D341Med (cell line): ENCODE data around the gene GRHL1.

Experiments
- DNase-seq: peaks from one replicate; pipeline ENCODE4 v3.0.0; 2012; ENCODE audit warnings: low spot score

Gene GRHL1

GRCh38 chr2:9949239-9949991 is 2.1 kb upstream of the GRHL1 start:
- DNase-seq = no peak

- DNase-seq = no peak
Measured at GRCh38 chr2:9949992-9950520, 1.4 kb upstream of the GRHL1 start.

- DNase-seq = no peak
Measured at GRCh38 chr2:9950521-9951271, 797 bp upstream of the GRHL1 start.

DNA sequence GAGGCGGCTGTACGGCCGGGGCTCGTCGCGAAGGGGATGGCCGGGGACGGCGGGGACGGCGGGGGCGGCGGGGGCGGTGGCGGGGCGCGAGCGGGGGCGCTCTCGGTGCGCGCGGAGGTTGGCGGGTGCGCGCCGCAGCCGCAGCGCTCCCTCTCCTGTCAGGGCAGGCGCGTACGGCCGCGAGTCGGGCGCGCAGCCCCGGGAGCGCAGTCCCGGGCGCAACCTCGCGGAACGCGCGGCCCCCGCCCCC is 296 bp upstream of the GRHL1 start:
- DNase-seq = no peak

- no peak for DNase-seq
Measured at GRCh38 chr2:9952286-9952737, 819 bp downstream of the GRHL1 start.

DNA sequence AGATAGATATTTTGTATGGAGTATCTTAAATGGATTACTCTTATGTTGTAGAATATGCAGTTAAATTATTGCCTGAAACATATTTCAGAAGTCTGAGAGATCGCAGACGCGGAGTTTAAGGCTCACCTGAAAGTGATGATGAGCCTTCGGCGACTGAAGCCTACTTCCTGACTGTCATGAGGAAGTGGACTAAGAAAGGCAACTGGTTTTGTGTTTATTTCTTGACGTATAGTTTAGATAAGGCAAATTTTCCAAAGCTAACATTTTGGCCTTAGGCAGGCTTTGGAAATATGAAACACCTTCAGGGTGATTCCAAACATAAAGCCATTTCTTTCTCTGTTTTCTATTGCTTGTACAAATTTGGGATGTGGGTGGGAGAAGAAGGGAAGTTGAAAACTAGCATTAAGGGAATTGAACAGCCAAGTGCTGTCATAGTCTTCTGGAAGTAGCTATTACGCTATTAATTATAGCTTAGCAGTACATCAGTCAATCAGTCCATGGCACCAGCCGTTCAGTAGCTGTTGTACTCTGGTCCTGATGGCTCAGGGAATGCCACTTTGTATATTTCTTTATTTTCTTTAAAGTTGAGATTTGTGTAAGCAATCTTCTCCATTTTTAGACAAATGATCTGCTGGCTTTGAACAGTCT is 1.5 kb downstream of the GRHL1 start:
- no peak for DNase-seq

DNA sequence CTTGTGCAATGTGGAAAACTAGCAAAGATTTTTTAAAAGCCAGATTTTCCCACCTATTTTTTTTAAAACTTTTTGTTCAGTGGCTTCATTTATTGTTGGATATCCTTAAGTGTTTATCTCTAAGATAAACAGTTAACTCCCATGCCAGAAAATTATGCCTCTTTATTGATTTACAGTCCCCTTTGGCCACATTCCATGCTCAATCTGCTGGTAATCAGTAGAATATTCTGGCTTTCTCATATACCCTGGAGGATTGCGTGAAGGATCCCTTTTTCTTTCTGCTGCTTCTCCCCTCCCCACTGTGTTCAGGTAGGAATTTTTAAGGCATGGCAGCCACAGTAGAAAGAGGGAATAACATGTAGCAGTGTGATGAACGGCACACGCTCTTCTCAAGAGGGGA is 2.6 kb downstream of the GRHL1 start:
- DNase-seq = no peak

DNA sequence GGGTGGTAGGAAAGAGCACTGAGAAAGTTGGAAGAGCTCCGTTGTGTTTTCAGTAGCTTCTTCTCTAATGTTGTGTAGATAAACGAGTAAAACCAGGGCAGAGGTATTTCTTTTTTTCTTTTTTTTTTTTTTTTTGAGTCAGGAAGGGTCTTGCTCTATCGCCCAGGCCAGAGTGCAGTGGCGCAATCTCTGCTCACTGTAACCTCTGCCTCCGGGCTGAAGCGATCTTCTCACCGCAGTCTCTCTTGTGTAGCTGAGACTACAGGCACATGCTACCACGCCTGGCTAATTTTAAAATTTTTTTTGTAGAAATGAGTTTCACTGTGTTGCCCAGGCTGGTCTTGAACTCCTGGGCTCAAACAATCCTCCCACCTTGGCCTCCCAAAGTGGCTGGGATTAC is 6.6 kb downstream of the GRHL1 start:
- DNase-seq = no peak

DNA sequence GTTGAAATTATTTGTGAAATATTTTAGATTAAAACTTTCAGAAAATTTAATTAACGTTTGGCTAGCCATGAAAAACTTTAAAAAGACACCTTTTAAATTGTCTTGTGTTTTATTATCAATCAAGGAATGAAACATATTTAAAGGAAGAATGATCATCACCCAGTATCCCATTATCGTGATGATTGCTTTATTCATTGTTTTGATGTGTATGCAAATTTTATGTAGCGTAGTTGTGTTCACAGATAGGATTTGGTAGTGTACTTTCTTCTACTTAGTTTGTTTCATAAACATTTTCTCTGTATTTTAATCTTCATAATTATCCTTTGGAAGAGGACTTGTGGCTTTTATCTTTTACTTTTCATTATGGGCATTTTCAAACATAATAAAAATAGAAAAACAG is 7.8 kb downstream of the GRHL1 start:
- DNase-seq = no peak

DNA sequence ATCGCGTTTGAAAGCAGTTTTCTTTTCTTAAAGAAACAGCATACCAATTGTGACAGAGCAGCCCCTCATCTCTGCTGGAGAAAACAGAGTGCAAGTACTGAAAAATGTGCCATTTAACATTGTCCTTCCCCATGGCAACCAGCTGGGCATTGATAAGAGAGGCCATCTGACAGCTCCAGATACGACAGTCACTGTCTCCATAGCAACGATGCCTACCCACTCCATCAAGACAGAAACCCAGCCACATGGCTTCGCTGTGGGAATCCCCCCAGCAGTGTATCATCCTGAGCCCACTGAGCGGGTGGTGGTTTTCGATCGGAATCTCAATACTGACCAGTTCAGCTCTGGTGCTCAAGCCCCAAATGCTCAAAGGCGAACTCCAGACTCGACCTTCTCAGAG is 9.5 kb downstream of the GRHL1 start:
- no peak for DNase-seq

DNA sequence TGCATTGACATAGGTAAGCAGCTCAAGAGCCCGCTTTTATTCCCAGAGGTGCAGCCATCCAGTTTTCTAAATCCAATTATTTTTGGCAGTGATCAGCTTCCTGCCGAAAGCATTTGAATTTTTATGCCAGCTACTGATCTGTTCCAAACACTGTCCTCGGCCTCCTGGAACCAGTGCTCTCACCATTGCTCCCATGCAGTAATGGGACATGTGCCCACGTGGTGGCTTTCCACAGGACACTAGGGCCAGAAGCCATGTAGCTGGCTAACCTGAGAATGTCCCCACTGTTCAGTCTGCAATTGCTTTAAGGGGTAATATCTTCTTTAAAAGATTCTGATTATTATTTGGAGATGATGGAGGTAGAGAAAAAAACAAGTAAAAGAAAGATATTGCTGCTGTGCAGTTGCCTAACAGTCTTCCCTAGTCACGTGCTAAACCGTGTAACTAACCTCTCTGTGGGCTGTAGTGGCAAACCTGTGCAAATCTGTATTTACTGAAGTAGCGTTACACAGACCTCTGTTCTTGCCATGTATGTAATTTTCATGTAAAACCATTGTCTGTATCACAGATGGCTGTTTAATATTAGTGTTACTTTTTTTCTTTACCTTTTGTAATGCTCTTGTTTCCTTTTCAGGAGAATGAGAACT is 13.0 kb downstream of the GRHL1 start:
- no peak for DNase-seq

DNA sequence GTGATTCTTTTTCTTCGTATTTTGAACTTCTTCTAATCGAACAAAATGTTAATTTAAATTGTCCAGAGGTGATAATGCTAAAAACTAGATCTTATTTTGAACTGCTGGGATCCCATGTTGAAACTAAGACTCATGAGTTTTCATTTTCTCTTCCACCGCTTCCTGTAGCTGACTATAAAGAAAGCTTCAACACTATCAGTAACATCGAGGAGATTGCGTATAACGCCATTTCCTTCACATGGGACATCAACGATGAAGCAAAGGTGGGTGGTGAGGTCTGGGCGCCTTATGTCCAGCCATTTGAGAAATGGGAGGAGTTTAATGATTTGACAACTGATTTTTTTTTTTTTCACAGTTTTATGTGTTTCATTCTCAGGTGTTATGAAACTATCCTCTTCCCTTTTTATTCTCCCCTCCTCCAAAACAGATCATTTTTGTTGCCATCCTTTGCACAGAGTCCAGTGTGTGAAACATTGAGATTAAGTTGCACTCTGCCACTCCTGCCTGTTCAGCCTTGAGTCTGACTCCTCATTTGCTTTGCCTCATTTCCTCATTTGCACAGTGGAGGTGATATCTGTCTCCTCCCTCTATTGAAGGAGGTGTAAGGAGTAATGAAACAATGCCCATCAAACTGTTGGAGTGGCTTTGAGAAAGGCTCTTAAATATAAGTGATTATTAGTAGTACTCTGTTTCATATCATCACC is 13.8 kb downstream of the GRHL1 start:
- DNase-seq = no peak

GRCh38 chr2:9966491-9967022 is 15.1 kb downstream of the GRHL1 start:
- DNase-seq = no peak

- DNase-seq = no peak
Measured at GRCh38 chr2:9967053-9967775, 15.7 kb downstream of the GRHL1 start.

DNA sequence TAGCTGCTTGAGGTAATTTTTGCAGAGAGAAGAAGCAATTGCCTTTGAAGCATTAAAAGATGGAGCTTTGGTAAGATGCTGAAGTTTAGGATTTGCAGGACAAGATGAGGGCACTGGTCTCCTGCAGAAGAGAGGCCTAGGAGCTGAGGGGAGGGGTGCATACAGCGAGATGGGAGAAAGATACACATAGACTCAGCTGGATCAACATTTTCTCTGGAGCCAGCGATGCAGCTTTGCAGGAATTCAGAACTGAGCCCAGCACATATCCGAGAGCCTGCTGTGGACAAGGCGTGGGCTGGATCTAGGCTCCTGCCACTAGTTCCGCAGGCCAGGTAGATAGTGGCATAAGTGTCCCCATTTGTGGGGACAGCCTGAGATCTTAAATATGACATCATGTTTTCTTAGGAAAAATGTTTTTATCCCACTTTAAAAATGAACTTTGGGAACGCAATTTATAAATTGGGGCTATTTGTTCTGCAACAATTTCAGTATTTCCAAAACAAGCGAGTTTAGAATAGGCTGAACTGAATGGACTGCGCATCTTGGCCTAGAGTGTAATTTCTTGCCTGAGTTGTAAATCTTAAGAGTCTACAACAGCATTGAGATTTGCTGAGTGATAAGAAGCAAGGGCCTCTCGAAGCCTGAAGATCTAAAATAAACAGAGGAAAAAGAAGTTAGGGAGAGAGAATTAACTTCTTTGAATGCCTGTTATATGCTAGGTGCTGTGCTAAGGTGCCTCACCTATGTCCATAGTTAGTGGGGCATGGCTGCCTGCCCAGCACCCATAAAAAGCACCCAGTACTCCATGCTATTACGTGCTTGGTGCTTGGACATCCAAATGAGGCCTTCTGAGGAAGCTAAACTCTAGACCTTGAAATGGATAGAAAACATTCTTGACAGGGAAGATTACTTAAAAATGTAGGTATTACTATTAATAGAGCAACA is 17.3 kb downstream of the GRHL1 start:
- no peak for DNase-seq

DNA sequence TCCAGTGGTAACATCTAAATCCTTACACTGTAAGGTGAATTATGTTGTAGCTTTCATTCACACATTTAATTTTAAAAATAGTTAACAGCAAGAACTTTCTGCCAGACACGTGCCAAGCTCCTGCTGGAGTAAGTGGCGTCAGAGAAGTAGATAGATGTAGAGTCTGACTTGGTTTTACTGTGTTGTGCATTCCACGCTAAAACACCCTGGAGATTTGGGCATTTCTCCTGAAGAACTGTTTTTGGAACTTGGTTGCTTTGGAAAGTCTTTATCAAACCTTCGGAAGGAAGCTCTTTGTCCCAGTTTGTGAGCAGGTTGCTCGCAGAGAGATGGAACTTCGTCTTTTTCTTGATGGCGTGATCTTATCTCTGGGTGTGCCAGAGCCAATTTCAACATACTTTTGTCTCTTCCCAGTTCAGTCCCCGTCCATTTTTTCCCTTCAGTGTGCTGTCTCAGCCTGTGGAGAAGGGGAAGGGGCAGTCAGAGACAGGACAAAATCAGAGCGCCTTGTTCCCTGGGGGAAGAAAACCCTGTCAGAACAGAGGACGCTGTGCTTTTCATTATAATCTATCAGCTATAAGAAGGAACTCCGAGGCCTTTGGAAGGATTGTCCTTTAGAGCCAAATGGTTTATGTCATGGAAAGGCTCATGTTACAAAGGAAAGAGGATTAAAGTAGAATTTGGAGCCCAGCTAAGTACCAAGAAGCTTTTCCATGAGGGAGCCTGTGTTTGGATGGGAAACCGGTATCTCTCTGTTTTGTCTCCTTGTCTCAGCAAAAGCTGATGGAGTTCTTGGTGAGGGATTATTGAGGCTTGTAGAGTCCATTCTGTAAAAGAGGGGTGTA is 18.9 kb downstream of the GRHL1 start:
- peak; percentile 62 for DNase-seq

DNA sequence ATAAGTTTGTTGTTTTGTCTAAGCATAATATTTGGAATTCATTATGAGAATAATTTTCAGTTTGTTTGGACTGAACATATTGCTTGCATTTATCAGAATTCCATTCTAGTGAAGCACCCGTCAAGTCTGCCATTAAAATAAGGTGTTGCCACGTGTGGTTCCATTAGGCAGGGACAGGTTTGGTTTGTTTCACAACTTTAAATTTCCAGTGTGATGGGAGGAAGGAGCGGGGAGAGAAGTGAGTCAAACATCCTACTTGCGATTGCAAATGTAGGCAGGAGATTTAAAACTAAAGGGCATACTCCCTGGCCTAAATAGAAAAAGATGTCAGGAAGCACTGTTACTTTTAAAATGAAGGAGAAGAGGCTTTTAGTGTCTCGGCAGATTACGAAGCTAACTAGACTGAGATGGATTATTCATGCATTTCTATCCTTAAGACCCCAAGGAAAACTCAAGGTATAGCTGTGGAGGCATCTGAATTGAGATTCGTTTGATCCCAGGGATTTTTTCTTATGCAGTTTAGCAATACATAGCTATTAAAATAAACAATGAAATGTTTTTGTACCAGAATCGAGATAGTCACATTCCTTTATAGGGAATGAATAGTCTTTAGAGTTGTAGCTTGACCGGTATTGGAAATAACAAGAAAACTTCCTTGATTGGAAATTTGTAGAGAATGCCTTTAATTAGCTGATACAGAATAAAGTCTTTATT is 19.8 kb downstream of the GRHL1 start:
- no peak for DNase-seq

DNA sequence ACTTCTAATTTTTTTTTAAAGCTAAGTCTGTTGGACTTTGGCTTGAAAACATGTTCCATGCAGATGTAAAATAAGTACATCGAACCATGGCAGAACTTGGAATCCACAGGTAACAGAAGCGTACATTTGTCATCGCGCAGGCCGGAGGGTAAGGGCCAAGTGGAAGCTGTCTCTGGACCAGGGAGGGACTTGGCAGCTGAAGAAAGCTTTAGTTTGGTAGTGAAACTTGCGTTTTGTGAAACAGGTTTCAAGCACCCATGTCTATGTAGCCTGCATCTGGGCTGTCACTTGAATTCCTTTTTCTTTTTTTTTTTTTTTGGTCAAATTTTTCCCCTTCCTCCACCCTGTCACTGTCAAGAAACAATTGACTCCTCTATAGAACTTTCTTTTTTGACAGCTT is 20.4 kb downstream of the GRHL1 start:
- no peak for DNase-seq
